SKM-1 (cell line): ENCODE data around the gene TMEM17.

Source experiments
- DNase-seq: peaks from one replicate; lab custom pipeline; 2025; ENCODE audit not compliant: unreplicated experiment; lab: John Stamatoyannopoulos, UW

The TMEM17 gene

GRCh38 chr2:62457556-62457955 is 48.4 kb downstream of the TMEM17 start:
- no peak for DNase-seq

GRCh38 chr2:62456721-62457539 is 49.1 kb downstream of the TMEM17 start:
- DNase-seq, result peak; percentile 43

- DNase-seq, result no peak
Measured at GRCh38 chr2:62455957-62456692, 49.9 kb downstream of the TMEM17 start.

- DNase-seq, result no peak
Measured at GRCh38 chr2:62453955-62454354, 52.0 kb downstream of the TMEM17 start.

GRCh38 chr2:62452701-62453454 is 53.1 kb downstream of the TMEM17 start:
- no peak for DNase-seq

- DNase-seq, result no peak
Measured at GRCh38 chr2:62450716-62451191, 55.2 kb downstream of the TMEM17 start.
